Measurements from ENCODE around the gene TSPEAR.

The TSPEAR gene

GRCh38 chr21:44462086-44462833 lies 249.1 kb downstream of the TSPEAR start (continued):
- TF ChIP-seq PPARA (CRISPR knock-in tag; IDR thresholded peaks at IDR 0.05; ENCODE audit: borderline replicate concordance) (no peak), CSDC2 (CRISPR knock-in tag; IDR thresholded peaks at IDR 0.05) (no peak), OSR1 (CRISPR knock-in tag; IDR thresholded peaks at IDR 0.05) (no peak), RARB (CRISPR knock-in tag; IDR thresholded peaks at IDR 0.05) (no peak), ZFP30 (CRISPR knock-in tag; IDR thresholded peaks at IDR 0.05) (no peak), ZNF565 (CRISPR knock-in tag; conservative IDR thresholded peaks at IDR 0.05; ENCODE audit: low read depth) (no peak), CREB5 (CRISPR knock-in tag; IDR thresholded peaks at IDR 0.05; ENCODE audit: low read depth) (no peak), CSRNP3 (CRISPR knock-in tag; IDR thresholded peaks at IDR 0.05) (no peak)

GRCh38 chr21:44461464-44462001 lies 249.8 kb downstream of the TSPEAR start:
- ATAC-seq = 0 out of 3 replicates have a peak, but pooled peaks have one; percentile 19
- TF ChIP-seq TCF4 (CRISPR knock-in tag; IDR thresholded peaks at IDR 0.05; ENCODE audit: borderline replicate concordance) (no peak), ESRRG (CRISPR knock-in tag; IDR thresholded peaks at IDR 0.05) (no peak), CREB5 (CRISPR knock-in tag; IDR thresholded peaks at IDR 0.05; ENCODE audit: low read depth) (no peak), PPARA (CRISPR knock-in tag; IDR thresholded peaks at IDR 0.05; ENCODE audit: borderline replicate concordance) (no peak), GLIS3 (CRISPR knock-in tag; IDR thresholded peaks at IDR 0.05) (no peak), ZNF565 (CRISPR knock-in tag; conservative IDR thresholded peaks at IDR 0.05; ENCODE audit: low read depth) (no peak), SNAI2 (CRISPR knock-in tag; IDR thresholded peaks at IDR 0.05) (no peak)

- ATAC-seq = no peak
- TF ChIP-seq GLIS3 (CRISPR knock-in tag; IDR thresholded peaks at IDR 0.05) = no peak
- TF ChIP-seq RARB (CRISPR knock-in tag; IDR thresholded peaks at IDR 0.05) = no peak
- TF ChIP-seq ESRRG (CRISPR knock-in tag; IDR thresholded peaks at IDR 0.05) = no peak
- no peak for TF ChIP-seq ZNF8 (CRISPR knock-in tag; IDR thresholded peaks at IDR 0.05)
- TF ChIP-seq ARNTL (CRISPR knock-in tag; IDR thresholded peaks at IDR 0.05; ENCODE audit: borderline replicate concordance, low read depth) = no peak
- no peak for TF ChIP-seq ZNF70 (CRISPR knock-in tag; IDR thresholded peaks at IDR 0.05)
- no peak for TF ChIP-seq ZFP30 (CRISPR knock-in tag; IDR thresholded peaks at IDR 0.05)
- no peak for TF ChIP-seq ZC3H10 (CRISPR knock-in tag; IDR thresholded peaks at IDR 0.05)
- no peak for TF ChIP-seq ISL1 (CRISPR knock-in tag; IDR thresholded peaks at IDR 0.05)
- no peak for TF ChIP-seq PPARA (CRISPR knock-in tag; IDR thresholded peaks at IDR 0.05; ENCODE audit: borderline replicate concordance)
- no peak for TF ChIP-seq BACH2 (CRISPR knock-in tag; IDR thresholded peaks at IDR 0.05; ENCODE audit: borderline replicate concordance)
- TF ChIP-seq ZNF565 (CRISPR knock-in tag; conservative IDR thresholded peaks at IDR 0.05; ENCODE audit: low read depth) = no peak
- no peak for TF ChIP-seq TOX (CRISPR knock-in tag; IDR thresholded peaks at IDR 0.05; ENCODE audit: borderline replicate concordance)
- TF ChIP-seq TSHZ2 (CRISPR knock-in tag; IDR thresholded peaks at IDR 0.05) = no peak
- no peak for TF ChIP-seq CREB5 (CRISPR knock-in tag; IDR thresholded peaks at IDR 0.05; ENCODE audit: low read depth)
- TF ChIP-seq SNAI2 (CRISPR knock-in tag; IDR thresholded peaks at IDR 0.05) = no peak
- TF ChIP-seq OSR1 (CRISPR knock-in tag; IDR thresholded peaks at IDR 0.05) = no peak
Observed at GRCh38 chr21:44461005-44461404, 250.4 kb downstream of the TSPEAR start.

All from SK-N-SH treated with all-trans-retinoic acid at 6 μM for 48 hours (cell line).